DND-41 (cell line): ENCODE results near the gene A3GALT2.

Experiments
- ATAC-seq: fragments of 200-7000 bp; cut with Tn5 transposase; 3 replicates; pipeline ENCODE4 v1.9.1; 2021; ENCODE audit warnings: low read depth; ENCODE audit not compliant: insufficient read depth
- DNase-seq: peaks from one replicate; pipeline ENCODE4 v3.0.0-alpha.2; 2020
- H2AFZ ChIP-seq: 2 replicates; pipeline ENCODE4 v1.6.0; 2012; ENCODE audit warnings: low read depth, low read length
- H3K27ac ChIP-seq: 2 replicates; pipeline ENCODE4 v1.5.1; 2012; ENCODE audit warnings: low read length, inconsistent platforms
- H3K27me3 ChIP-seq: fragments of 200-600 bp; sonication (generic); 2 replicates; pipeline ENCODE4 v1.6.0; 2012; ENCODE audit warnings: low read length, mild to moderate bottlenecking, inconsistent platforms; ENCODE audit not compliant: insufficient read depth, poor library complexity
- H3K36me3 ChIP-seq: 2 replicates; pipeline ENCODE4 v1.5.1; 2012; ENCODE audit warnings: low read length, inconsistent platforms; ENCODE audit not compliant: insufficient read depth
- H3K4me1 ChIP-seq: 2 replicates; pipeline ENCODE4 v1.5.1; 2012; ENCODE audit warnings: mild to moderate bottlenecking, low read length; ENCODE audit not compliant: insufficient read depth
- H3K4me2 ChIP-seq: 2 replicates; pipeline ENCODE4 v1.6.0; 2012; ENCODE audit warnings: mild to moderate bottlenecking, moderate library complexity, low read length, inconsistent platforms; ENCODE audit not compliant: insufficient read depth
- H3K4me3 ChIP-seq, 2 experiments: fragments of 200-600 bp in 1 of 2; shearing (Covaris generic) in 1 of 2; 2 replicates each; pipeline ENCODE4 v1.5.1; 2012 to 2016; ENCODE audit warnings: inconsistent platforms in 2 of 2, low read length in 2 of 2, mild to moderate bottlenecking in 2 of 2, low read depth in 1 of 2, moderate library complexity in 1 of 2
- H3K79me2 ChIP-seq: 2 replicates; pipeline ENCODE4 v1.6.0; 2012; ENCODE audit warnings: low read length, inconsistent platforms; ENCODE audit not compliant: insufficient read depth
- H3K9ac ChIP-seq: 2 replicates; pipeline ENCODE4 v1.6.0; 2012; ENCODE audit warnings: low read depth, mild to moderate bottlenecking, inconsistent platforms, low read length, moderate library complexity
- H3K9me3 ChIP-seq: 2 replicates; pipeline ENCODE4 v1.5.1; 2012; ENCODE audit warnings: low read length, moderate library complexity, mild to moderate bottlenecking, inconsistent platforms; ENCODE audit not compliant: insufficient read depth, severe bottlenecking
- H4K20me1 ChIP-seq: 2 replicates; pipeline ENCODE4 v1.6.0; 2012; ENCODE audit warnings: low read length; ENCODE audit not compliant: insufficient read depth
- CTCF ChIP-seq: IDR thresholded peaks from 2 replicates; pipeline ENCODE4 v1.5.1; 2012; ENCODE audit warnings: borderline replicate concordance, low read length, moderate library complexity, mild to moderate bottlenecking; ENCODE audit not compliant: poor library complexity, severe bottlenecking; ENCODE audit errors: extremely low read depth
- EZH2 ChIP-seq: IDR thresholded peaks from 3 replicates; pipeline ENCODE4 v1.6.1; 2012; ENCODE audit warnings: borderline replicate concordance, low read depth, mild to moderate bottlenecking, moderate library complexity, low read length, inconsistent platforms; ENCODE audit not compliant: severe bottlenecking

A3GALT2 gene

GRCh38 chr1:33299461-33300155 is 21.3 kb downstream of the A3GALT2 start:
- no peak for TF ChIP-seq EZH2
- TF ChIP-seq CTCF = no peak
- no peak for ATAC-seq
- Histone ChIP-seq H3K4me1 (no peaks in the 10 kb centered on the region), H3K79me2 (no peaks in the 10 kb centered on the region), H3K36me3 (peaks cover 61% of the 10 kb centered on the region), H3K4me2 (no peak overlapping the region), H3K27ac (no peak overlapping the region), H3K4me3 (no peak overlapping the region), H3K27me3 (no peaks in the 10 kb centered on the region), H3K9me3 (no peaks in the 10 kb centered on the region), H2AFZ (no peak overlapping the region), H3K9ac (no peak overlapping the region), H4K20me1 (peaks cover 23% of the 10 kb centered on the region)
- DNase-seq = no peak

- DNase-seq = peak; percentile 63
- H2AFZ ChIP-seq = no peak overlapping the region
- peaks cover 70% of the 10 kb centered on the region for H3K36me3 ChIP-seq
Measured at GRCh38 chr1:33298623-33299277, 22.1 kb downstream of the A3GALT2 start.

GRCh38 chr1:33297911-33298622 is 22.8 kb downstream of the A3GALT2 start:
- no peaks in the 10 kb centered on the region for H3K4me1 ChIP-seq
- no peaks in the 10 kb centered on the region for H3K9me3 ChIP-seq
- H2AFZ ChIP-seq = no peak overlapping the region
- ATAC-seq (no peak), DNase-seq (no peak)
- H3K36me3 ChIP-seq = peaks cover 77% of the 10 kb centered on the region
- H3K79me2 ChIP-seq = peaks cover 4% of the 10 kb centered on the region; the same call in 1 of the 2 replicates
- no peak overlapping the region for H3K4me3 ChIP-seq
- H3K27me3 ChIP-seq = no peaks in the 10 kb centered on the region
- no peak overlapping the region for H3K4me2 ChIP-seq
- H4K20me1 ChIP-seq = peaks cover 38% of the 10 kb centered on the region
- H3K27ac ChIP-seq = no peak overlapping the region
- H3K9ac ChIP-seq = no peak overlapping the region
- TF ChIP-seq CTCF (no peak), EZH2 (no peak)

More at GRCh38 chr1:33298623-33299277, 22.1 kb downstream of the A3GALT2 start:
- H3K27ac ChIP-seq = no peak overlapping the region
- H3K9me3 ChIP-seq = no peaks in the 10 kb centered on the region
- ATAC-seq = peak; percentile 60
- no peak overlapping the region for H3K4me2 ChIP-seq
- no peaks in the 10 kb centered on the region for H3K27me3 ChIP-seq
- peak; percentile 83 for TF ChIP-seq CTCF
- no peak for TF ChIP-seq EZH2
- no peak overlapping the region for H3K9ac ChIP-seq
- H3K4me1 ChIP-seq = no peaks in the 10 kb centered on the region
- H3K4me3 ChIP-seq = no peak overlapping the region
- H4K20me1 ChIP-seq = peaks cover 32% of the 10 kb centered on the region
- H3K79me2 ChIP-seq = peaks cover 1% of the 10 kb centered on the region; the same call in 1 of the 2 replicates
